AG20443 (cell line): ENCODE data around the gene PCDH8.
A peak's percentile ranks its signal among the peaks of the same experiment; 100 is the strongest.
"Not testable (repeated sequence)": the region's sequence is repeated elsewhere in the genome, so short reads cannot be mapped to it uniquely, and the experiment has no call there.

Experiments used
- DNase-seq: peaks from one replicate; pipeline ENCODE4 v3.0.0; 2012; ENCODE audit warnings: low spot score, mixed read lengths

Gene PCDH8

DNA sequence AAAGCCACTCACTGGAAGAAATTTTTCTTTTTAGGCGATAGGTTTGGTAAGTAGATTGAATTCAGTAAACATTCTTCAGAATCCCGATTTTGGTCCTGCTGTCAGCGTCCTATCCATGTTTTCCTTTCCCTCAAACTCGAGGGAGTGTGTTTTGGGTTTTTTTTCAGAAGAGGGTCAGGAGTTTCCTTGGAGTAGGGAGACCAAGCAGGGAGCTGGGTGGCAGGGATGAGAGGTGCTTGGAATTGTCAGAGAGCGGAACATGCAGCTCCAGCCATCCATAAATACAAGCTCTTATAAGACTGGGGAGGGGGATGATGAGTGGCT, 1.6 kb upstream of the PCDH8 start:
- DNase-seq: no peak

DNA sequence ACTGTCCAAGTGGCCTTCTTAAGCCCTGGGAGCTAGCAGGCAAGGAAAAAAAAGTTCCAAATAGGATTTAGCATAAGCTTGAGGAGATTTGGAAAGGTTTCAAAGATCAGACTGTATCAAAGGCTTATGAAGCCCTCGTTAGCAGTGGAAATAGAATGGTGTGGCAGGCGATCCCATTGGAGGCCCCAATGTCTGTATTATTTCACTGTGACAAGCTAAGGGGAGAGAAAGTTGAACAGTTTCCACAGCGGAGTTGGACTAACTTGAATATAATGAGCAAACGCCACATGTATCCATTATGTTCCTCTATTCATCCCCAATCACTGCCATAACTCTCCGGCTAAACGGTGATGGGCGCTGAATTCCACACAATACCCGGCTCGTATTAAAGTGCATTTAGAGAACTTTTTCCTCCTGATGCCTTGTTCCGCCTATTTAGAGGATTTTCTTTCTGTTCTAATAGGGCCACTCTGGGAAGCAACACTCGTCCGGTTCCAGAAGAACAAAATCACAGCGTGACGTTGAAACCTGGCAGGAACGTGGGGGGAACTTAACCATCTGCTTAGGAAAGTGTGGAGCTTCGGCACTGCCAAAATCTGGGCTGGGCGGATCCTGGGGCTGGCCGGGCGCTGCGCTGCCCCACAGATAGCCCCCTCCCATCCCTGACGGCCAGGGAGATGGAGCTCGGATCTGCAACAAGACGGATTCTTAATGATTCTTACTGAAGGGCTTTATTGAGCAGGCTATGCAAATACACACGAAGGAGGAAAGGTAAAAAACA, 1.0 kb upstream of the PCDH8 start:
- DNase-seq: no peak

DNA sequence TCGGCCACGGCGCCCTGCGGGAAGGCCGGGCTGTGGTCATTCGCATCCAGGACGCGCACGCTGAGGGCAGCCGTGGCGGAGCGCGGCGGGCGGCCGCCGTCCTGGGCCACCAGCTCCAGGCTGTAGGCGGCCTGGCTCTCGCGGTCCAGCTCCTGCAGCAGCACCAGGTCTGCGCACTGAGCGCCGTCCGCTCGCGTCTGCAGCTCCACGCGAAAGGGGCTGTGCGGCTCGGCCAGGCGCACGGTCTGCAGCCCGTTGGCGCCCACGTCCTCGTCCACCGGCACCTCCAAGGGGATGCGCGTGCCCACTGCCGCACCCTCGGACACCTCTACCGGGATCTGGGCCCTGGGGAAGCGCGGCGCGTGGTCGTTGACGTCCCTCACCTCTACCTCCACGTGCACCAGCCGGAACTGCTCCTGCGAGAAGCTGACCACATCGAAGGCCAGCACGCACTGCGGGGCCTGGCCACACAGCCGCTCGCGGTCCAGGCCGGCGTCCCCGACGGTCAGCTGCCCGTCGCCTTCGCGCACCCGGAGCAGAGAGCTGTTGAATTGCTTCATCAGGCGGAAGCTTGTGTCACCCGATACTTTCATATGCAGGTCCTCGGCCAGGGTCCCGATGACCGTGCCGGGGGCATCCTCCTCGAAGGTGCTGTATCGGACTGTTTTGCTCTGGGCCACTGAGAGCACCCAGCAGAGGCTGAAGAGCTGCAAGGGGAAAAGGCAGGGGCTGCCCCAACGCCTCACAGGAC, 583 bp downstream of the PCDH8 start:
- DNase-seq: no peak

DNA sequence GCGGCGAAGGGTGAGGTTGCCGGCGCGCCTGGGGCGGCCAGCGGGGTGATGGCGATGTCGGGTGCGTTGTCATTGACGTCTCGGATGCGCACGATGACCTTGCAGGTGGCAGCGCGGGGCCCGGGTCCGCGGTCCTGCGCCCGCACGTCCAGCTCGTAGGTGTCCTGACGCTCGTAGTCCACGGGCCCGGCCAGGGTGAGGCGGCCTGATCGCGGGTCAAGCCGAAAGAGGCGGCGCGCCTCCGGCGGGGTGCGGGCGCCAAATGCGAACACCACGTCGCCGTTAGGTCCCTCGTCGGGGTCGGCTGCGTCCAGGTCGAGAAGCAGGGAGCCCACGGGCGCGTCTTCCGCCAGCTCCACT, 1.1 kb downstream of the PCDH8 start:
- DNase-seq: no peak

DNA sequence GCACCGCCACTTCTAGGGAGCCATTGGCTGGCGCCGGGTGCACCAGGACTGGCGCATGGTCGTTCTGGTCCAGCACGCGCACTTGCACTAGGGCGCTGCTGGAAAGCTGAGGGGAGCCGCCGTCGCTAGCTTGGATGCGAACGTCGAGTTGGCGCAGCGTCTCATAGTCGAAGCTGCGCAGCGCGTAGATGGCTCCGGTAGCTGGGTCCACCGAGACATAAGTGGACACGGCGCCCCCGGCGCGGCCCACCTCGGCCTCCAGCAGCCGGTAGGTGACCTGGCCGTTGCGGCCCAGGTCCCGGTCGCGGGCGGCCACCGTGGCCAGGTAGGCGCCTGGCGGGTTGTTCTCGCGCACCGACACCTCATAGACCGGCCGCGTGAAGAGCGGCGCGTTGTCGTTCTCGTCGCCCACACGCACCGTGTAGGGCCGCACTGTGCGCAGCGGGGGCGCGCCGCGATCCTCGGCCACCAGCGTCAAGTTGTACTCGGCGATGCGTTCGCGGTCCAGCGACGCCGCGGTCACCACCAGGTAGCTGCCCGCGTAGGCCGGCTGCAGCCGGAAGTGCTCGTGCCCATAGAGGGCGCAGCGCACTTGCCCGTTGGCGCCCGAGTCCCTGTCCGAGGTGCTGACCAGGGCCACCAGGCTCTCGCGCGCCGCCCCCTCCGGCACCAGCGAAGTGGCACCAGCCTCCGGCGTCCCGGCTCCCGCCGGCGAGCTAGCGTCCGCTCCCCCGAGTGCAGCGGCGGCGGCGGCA, 1.7 kb downstream of the PCDH8 start:
- peak; percentile 47 for DNase-seq

DNA sequence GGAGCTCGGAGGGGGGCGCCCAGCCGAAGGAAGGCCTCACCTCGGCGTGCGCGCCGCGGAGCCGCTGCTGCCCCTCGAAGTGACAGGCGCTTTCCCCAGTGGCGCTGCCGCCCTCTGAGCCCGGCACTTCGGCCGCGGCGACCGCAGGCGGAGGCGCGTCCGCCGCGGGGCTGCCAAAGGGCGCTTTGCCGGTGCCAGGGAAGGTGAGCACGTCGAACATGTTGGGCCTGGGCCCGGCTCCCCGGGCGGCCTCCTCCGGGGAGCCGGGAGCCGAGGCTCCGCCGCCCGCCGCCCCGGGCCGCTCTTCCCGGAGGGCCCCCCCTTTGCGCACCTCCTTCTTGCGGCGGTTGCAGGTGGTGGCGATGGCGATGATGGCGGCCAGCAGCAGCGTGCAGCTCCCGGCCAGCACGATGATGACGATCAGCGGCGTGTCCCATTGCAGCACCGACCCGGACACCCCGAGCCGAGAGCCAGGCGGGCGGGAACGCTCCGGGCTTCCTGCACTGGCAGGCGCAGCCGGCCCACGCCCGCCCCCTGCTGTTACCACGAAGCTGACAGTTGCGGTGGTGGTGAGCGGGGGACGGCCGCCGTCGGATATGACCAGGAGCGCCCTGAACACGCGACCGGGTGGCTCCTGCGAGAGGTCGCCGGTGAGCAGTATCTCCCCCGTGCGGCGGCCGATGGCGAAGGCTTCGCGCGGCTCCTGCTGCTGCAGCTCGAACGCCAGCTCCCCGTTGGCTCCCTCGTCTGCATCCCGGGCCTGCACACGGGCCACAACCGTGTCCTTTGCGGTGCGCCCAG, 2.5 kb downstream of the PCDH8 start:
- DNase-seq: peak; percentile 27

DNA sequence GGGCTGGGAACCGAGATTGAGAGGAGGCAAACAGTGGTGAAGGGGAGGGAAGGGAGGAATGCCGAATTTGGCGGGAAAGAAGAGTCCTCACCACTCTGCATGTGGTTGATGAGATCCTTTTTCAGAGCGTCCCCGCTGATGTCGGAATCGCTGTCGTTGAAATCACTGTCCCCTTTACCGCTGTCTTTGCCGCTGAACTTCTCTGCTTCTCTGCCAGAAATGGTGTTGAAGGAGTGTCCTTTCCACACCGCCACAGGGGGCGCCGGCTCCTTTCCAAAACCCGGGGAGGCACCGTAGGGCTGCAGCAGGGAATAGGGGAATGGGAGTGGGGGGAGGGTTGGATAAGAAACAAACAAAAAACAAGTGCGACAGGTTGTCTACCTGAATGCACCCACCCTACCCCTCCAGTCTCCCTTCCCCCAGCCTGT, 3.1 kb downstream of the PCDH8 start:
- no peak for DNase-seq

DNA sequence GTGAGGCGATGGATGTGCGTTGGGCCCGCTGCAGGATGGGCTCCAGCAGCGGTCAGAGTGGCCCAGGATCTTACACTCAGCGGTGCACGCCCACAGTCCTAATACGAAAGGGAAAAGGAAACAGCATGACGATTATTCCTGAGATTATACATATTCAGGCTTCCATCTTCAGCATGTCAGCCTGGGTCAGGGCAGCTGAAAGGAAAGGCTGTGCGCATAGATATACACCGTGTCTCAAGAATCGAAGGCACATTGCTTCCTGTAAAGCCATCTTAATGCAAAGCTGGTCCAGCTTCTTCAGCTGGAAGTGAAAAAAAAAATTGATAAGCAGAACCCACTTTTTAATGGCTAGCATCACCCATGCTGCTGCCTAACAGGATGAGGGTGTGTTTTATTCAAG, 3.6 kb downstream of the PCDH8 start:
- no peak for DNase-seq

DNA sequence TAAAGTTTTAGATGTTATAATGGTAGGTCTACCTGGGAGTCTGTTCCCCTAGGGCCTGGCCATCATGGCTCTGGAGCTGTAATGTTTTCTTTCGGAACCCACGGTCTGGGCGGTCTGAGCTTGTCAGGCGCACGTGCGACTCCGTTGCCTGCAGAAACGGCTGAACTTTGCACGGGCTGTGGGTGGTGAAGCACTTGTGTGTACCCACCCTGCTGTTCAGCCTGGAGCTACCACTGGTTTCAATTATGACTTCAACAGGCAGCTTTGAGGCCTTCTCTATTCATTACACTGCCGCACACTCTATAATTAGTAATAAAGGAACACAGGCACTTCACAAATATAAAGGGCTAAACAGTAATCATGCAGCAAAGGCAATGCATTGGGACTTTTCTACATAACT, 6.0 kb downstream of the PCDH8 start:
- no peak for DNase-seq

DNA sequence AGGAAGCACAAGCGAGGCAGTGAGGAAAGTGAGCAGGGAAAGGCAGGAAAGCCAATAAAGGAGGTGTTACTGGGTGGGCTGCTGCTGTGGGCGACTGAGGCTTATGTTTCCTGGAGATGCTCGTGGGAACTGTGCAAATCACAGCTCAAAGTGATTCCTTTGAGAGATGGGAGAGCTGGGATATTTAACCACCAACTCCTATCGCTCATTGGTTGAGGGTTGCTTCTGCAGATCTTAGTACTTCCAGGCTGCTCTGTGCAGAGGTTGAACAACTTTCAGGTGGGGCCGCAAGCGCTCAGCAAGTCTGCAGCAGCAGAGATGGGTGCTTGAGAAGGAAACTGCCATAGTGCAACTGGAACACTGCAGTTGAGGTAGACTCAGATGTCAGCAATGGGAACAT, 8.4 kb downstream of the PCDH8 start:
- DNase-seq: no peak

DNA sequence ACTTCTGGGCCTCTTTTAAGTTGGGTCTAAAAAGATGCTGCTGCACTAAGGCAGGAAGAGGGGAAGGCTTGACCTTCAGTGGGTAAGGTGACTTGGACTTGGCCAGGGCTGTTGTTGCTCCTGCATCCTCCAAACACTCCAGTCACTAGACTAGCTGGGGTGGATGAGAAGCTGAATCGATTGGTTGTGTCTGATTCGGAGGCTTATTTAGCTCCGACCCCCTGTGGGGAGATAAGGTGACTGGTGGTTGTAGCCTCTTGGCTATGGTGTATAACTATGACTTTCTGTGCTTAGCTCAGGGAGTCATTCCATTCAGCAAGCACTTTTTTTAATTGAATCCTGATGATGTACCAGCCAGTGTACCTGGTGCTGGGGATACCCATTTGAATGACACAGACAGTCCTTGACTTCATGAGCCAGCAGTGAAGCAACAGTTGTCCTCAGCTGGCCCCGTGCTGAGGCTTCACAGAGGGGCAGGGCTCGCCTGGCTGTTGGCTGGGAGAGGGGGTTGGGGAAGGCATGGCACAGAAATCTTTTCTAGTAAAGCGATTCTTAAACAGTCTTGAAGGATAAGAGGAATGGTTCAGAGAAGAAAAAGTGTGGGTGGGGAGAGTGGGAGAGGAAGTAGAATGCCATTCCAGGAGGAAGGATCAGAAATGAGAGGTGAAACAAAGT, 9.9 kb downstream of the PCDH8 start:
- no peak for DNase-seq

DNA sequence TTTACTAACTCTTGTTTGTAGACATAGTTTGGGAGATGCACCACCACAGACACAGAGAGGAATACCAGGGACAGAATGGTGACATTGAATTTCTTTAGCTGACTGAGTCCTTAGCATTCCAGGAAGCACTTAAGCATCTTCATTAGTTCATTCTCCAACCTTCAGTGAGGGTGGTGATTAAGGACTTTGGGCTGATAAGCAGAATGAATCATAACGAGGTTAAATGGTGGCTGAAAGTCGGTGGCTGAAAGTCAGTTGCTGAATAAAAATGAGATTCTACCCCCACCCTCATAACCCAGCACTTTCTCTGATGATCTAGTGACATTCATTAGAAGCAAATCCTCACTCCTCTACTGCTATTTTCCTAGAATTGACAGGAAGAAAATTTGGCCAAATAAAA, 10.6 kb downstream of the PCDH8 start:
- DNase-seq: no peak

DNA sequence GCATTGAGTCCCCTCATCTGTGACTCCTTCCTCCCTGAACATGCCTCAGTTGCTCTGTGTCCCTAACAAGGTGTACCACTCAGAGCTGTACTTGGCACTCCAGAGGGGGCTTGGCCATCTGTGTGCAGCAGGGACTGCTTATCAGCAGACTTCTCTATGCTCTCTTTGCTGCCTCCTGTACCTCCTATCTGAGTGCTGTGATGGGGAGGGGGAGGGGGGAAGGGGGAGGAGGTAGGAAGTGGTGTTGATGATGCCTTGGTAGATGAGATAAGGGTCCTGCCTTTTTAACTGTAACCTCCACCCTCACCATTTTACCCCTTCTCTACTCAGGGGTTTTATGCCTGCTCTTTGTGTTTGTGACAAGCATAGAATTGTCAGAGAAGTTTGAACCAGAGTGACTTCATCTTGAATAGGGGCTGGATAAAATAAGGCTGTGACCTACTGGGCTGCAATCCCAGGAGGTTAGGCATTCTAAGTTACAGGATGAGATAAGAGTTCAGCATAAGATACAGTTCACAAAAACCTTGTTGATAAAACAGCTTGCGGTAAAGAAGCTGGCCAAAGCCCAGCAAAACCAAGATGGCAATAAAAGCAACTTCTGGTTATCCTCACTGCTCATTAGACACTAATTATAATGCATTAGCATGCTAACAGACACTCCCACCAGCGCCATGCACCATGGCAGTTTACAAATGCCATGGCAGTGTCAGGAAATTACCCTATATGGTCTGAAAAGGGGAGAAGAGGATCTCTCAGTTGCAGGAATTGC, 13.2 kb downstream of the PCDH8 start:
- no peak for DNase-seq

DNA sequence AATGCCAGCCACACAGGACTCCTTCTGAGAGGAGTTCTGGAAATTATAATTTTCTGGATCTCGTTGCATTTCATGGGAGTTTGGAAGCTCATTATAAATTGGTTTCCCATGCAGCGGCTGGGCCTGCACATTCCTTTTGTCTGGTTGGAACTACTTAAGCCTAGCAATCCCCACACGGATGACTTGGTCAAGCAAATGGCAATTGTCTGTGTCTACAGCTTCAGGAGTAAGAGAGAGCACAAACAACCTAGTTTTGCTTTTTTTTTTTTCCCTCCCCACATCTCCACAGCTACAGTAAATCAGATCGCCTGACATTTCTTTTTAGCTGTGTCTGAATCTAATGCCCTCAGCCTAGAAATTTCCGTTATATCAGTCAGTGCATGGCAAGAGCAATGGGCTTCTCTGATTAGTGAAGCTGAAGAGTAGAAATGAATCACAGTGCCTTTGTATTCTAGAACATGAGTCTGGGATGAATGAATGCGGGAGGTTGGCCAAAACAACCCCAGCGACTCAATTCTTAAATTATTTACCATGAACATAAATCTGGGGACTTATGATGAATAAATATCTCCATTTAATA, 15.1 kb downstream of the PCDH8 start:
- no peak for DNase-seq

DNA sequence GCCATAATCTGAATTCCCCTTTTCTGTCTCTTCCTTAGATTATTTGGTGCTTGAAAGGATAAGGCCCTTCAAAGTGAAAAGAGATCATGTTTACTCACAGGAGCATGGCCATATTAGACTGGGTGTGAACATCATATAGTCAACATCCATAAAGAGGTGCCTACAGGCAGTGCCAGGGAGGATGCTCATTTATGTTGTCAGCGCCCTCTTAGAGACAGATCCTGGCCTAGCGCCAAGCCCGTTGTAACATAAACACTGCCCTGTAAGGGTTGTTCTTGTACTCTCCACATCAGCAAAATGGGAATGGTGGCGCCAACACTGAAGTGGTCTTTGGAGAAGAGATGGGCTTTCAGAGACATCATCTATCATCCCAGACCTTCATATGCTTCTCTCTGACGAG, 16.1 kb downstream of the PCDH8 start:
- DNase-seq: no peak

DNA sequence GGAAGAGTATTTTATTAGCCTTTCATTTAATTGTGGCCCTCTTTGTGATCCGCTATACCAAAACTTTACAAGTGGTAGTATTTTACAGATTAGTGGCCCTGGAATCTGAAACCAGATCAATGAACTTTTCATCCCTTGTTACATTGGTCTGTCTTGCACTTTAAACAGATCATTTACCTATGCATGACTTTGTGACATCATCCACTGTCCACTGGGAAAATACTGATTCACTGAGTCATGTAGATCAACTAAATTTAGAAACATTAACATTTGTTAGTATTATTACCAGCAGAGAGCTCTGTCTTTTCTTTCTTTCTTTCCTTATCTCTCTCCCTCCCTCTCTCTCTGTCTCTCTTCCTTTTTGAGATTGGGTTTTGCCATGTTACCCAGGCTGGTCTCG, 17.5 kb downstream of the PCDH8 start:
- DNase-seq: no peak

DNA sequence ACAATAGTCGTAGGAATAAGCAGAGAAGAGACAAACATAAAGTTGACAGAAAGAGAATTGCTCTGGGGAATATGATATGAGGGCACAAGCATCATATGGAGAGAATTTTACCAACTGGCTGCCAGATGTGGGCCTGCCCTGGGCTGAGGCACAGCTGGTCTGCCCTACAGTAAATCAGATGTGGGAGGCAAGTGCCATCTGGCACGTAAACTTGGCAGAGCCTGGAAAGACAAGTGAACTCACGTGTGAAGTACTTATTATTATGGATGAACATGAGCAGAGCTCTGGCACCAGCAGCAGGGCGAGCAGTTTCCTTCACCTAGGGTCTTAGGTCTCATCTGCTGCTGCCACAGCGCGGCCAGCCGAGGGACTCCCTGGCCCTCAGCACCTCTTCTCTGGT, 20.6 kb downstream of the PCDH8 start:
- no peak for DNase-seq

DNA sequence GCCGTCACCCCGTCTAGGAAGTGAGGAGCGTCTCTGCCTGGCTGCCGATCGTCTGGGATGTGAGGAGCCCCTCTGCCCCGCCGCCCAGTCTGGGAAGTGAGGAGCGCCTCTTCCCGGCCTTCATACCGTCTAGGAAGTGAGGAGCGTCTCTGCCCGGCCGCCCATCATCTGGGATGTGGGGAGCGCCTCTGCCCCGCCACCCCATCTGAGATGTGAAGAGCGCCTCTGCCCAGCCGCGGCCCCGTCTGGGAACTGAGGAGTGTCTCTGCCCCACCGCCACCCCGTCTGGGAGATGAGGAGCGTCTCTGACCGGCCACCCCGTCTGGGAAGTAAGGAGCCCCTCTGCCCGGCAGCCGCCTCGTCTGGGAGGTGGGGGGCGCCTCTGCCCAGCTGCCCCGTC, 30.6 kb downstream of the PCDH8 start:
- DNase-seq: not testable (repeated sequence)

DNA sequence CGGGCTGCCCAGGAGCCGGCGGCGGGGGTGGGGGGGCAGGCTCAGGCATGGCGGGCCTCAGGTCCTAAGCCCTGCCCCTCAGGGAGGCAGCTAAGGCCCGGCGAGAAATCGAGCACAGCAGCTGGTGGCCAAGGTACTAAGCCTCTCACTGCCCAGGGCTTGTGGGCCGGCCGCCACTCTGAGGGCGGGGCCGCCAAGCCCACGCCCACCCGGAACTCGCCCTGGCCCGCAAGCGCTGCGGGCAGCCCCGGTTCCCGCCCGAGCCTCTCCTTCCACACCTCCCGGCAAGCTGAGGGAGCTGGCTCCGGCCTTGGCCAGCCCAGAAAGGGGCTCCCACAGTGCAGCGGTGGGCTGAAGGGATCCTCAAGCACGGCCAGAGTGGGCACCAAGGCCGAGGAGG, 33.1 kb downstream of the PCDH8 start:
- no peak for DNase-seq

DNA sequence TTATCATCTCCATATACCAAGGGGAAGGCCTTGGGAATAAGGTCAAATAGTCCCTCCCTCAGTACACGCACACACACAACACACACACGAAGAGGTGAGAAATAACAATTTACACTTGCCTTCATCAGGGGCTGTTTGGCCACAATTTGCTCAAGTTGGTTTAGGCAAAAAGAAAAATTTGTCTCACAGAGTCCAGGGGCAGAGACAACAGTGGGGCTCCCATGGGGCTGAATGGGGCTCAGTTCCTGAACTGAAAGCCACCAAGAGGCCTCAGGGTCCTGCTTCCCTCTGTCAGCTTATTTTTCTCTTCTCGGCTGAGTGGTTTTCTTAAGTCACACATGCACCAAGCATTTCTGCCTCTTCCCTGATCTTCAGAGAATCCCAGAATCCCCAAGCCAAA, 35.5 kb downstream of the PCDH8 start:
- DNase-seq: no peak

DNA sequence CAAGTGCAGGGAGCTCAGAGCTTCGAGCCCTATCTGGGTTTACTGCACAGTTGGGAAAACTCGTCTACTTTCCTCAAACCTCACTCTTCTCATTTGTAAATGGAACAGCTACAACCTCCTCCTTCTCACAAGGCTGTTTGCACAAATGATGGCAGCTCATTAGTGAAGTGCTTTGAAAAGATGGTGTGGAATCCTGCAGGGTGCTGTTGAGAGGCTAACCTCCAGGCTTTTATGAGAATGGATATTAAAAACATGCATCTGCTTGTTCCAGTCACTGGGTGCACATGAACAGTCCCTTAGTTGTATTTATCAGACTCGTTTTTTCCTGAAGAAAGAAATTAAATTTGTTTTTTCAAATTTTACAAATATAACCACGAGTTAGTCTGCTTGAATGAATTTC, 36.6 kb downstream of the PCDH8 start:
- no peak for DNase-seq
